GM10248 (cell line): ENCODE data around the gene SPATA31C1.

Experiments
- CTCF ChIA-PET: fragments of 300-600 bp; sonication (Branson Sonifier 250); formaldehyde crosslinking; extraction: SDS; loops from one replicate; lab custom pipeline; 2021; ENCODE audit warnings: antibody characterized with exemption; lab: Yijun Ruan, JAX
- POLR2A ChIA-PET: fragments of 350-650 bp; sonication (Branson Sonifier 250); formaldehyde crosslinking; extraction: SDS; loops from one replicate; lab custom pipeline; 2020; ENCODE audit warnings: antibody characterized with exemption; lab: Yijun Ruan, JAX
- DNase-seq: peaks from one replicate; pipeline ENCODE4 v3.0.0; 2012; ENCODE audit errors: extremely low spot score
- TF ChIP-seq, protein P1 (sequence below): IDR thresholded peaks from 2 replicates; pipeline ENCODE4 v1.5.1; 2012; ENCODE audit warnings: mild to moderate bottlenecking, low read depth; ENCODE audit errors: extremely low read depth, missing control alignments, control extremely low read depth

The SPATA31C1 gene

DNA sequence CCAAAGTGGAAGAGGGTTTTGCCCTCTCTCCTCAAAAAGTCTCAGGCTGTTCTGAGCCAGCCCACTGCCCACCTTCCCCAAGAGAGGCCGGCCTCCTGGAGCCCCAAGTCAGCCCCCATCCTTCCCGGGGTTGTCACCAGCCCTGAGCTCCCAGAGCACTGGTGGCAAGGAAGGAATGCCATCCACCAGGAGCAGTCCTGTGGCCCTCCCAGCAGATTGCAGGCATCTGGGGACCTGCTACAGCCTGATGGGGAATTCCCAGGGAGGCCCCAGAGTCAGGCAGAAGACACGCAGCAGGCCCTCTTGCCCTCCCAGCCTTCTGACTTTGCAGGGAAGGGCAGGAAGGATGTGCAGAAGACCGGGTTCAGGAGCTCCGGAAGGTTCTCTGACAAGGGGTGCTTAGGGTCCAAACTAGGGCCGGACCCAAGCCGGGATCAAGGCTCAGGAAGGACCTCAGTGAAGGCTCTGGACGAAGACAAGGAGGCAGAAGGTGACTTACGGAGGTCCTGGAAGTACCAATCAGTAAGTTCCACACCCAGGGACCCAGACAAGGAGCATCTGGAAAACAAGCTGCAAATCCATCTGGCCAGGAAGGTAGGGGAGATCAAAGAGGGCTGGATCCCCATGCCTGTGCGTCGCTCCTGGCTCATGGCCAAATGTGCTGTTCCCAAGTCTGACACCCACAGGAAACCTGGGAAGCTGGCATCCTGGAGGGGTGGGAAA, 31.4 kb upstream of the SPATA31C1 start:
- ChIA-PET POLR2A (no interaction called here), CTCF (no interaction called here)
- DNase-seq: no peak
- TF ChIP-seq, protein P1, sequence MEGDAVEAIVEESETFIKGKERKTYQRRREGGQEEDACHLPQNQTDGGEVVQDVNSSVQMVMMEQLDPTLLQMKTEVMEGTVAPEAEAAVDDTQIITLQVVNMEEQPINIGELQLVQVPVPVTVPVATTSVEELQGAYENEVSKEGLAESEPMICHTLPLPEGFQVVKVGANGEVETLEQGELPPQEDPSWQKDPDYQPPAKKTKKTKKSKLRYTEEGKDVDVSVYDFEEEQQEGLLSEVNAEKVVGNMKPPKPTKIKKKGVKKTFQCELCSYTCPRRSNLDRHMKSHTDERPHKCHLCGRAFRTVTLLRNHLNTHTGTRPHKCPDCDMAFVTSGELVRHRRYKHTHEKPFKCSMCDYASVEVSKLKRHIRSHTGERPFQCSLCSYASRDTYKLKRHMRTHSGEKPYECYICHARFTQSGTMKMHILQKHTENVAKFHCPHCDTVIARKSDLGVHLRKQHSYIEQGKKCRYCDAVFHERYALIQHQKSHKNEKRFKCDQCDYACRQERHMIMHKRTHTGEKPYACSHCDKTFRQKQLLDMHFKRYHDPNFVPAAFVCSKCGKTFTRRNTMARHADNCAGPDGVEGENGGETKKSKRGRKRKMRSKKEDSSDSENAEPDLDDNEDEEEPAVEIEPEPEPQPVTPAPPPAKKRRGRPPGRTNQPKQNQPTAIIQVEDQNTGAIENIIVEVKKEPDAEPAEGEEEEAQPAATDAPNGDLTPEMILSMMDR: no peak

DNA sequence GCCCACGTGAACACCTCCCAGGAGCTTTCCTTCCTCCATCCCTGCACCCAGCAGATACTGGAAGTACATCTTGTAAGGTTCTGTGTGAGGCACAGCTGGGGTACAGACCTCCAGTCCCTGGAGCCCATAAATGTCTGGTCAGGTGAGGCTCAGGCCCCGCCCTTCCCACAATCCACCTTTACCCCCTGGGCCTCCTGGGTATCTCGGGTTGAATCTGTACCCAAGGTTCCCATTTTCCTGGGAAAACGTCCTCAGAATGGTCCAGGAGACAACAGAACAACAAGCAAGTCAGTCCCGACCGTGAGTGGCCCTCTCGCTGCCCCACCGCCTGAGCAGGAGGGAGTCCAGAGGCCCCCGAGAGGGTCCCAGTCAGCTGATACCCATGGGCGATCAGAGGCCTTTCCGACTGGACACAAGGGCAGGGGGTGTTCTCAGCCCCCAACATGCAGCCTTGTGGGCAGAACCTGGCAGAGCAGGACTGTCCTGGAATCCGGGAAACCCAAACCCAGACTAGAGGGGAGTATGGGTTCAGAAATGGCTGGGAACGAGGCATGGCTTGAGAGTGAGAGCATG, 30.7 kb upstream of the SPATA31C1 start:
- TF ChIP-seq, protein P1: no peak
- POLR2A ChIA-PET: no interaction called here

DNA sequence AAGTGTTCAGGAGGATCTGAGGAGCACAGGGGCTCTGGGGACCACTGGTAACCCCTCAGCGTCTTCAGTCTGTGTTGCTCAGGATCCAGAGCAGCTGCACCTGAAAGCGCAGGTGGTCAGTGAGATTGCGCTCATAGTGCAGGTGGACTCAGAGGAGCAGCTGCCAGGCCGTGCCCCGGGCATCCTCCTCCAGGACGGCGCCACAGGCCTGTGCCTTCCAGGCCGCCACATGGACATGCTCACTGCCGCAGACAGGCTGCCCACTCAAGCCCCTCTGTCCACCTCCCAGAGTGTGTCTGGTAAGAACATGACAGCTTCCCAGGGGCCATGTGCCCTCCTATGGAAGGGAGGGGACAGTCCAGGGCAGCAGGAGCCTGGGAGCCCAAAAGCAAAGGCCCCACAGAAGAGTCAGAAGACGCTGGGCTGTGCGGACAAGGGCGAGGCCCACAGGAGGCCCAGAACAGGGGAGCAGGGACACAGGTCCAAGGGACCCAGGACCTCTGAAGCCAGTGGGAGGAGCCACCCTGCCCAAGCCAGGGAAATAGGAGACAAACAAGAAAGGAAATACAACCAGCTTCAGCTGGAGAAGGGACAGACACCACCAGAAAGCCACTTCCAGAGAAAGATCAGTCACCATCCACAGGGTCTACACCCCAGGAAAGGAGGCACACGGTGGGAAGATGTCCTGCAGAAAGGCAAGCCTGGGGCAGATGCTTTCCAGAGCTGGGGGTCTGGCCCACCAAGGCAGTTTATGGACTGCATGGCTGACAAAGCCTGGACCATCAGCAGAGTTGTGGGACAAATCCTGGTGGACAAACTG, 29.9 kb upstream of the SPATA31C1 start:
- ChIA-PET POLR2A (no interaction called here), CTCF (no interaction called here)
- TF ChIP-seq, protein P1: no peak
- no peak for DNase-seq

More for the DNA sequence above, 30.7 kb upstream of the SPATA31C1 start:
- CTCF ChIA-PET: no interaction called here
- DNase-seq: no peak

DNA sequence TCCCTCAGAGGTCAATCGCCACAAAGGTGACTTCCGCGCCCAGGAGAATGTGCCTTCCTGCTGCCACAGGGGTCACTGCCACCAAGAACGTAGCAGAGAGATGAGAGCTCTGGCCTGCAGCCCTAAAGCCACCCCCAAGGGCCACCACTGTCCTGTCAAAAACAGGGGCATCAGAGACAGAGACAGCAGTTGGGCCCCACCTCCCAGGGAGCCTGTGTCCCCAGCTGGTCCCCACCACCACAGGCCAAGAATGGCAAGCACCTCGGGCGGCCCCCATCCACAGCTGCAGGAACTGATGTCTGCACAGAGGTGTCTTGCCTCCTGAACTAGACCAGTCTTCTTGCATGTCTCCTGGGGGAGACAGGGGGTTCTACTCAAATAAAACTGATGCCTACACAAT, 29.3 kb upstream of the SPATA31C1 start:
- CTCF ChIA-PET: no interaction called here
- DNase-seq: no peak
- POLR2A ChIA-PET: no interaction called here
- TF ChIP-seq, protein P1: no peak

DNA sequence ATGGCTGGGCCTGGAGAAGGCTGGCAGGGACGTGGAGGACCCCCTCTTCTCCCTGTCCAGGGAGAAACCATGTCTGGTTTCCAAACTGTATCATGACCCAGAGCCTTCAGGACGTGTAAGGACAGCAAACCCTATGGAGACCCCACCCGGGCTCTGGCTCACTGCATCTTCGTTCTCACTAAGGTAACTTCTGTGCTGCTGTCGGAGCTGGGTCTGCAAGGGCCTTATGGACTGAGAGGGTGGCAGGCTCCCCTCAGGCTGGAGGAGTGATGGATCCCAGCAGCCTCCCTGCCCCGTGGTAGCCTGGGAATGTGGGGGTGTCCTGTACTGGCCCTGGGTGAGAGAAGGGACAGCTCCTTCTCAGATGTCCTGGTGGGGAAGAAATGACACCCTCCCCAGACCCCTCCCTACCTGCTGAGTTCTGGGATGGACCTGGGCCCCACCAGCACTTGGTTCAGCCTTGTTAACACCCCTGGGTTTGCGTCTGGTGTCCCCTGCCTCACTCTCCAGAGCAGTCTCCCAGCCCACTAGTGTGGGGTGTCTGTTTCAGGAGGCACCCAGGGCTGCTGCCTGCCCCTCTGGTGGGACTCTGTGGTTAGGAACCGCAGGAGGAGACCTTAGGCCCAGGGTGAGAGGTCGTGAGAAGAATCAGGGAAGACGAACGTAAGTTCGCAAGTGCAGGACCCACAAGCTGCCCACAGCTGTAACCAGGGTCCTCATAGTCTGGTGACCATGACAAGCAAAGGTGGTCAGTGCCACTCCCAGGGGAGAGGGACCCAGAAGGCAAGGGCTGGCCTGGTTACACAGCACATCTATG, 28.5 kb upstream of the SPATA31C1 start:
- ChIA-PET CTCF (no interaction called here), POLR2A (no interaction called here)
- no peak for DNase-seq
- TF ChIP-seq, protein P1: no peak

DNA sequence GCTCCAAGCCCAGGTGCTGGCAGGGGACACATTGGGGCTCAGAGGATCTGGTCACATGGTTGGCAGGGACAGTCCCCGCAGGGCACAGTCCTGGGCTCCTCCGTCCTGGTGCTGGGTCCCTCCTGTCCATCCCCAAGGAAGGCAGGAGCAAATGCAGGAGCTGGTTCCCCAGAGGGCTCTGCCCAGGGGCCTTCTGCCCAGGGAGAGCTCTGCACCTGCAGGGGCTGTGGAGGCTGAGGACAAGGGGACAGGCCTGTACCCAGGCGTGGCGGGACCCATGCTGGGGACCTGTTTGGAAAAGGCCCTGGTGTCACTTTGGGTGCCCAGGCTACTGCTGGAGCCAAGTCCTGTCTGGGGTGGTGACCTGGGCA, 27.9 kb upstream of the SPATA31C1 start:
- TF ChIP-seq, protein P1: no peak
- ChIA-PET POLR2A (no interaction called here), CTCF (no interaction called here)
- no peak for DNase-seq
